SK-N-MC (cell line): ENCODE data around the gene GFOD1.
"Not testable (repeated sequence)": the region's sequence is repeated elsewhere in the genome, so short reads cannot be mapped to it uniquely, and the experiment has no call there.

ENCODE experiments used
- DNase-seq: peaks from one replicate; pipeline ENCODE4 v3.0.0-alpha.2; 2011; ENCODE audit warnings: low read depth, low spot score
- H3K27ac ChIP-seq: fragments of 200-600 bp; sonication (generic); 2 replicates; pipeline ENCODE4 v1.5.1; 2016; ENCODE audit warnings: mixed run types
- H3K36me3 ChIP-seq: fragments of 200-600 bp; sonication (generic); 2 replicates; pipeline ENCODE4 v1.6.1; 2017; ENCODE audit warnings: antibody characterized with exemption, low read length, mixed read lengths; ENCODE audit not compliant: insufficient read depth
- H3K4me3 ChIP-seq: fragments of 200-600 bp; sonication (generic); 2 replicates; pipeline ENCODE4 v1.5.1; 2016
- H3K9ac ChIP-seq: fragments of 200-600 bp; sonication (generic); 2 replicates; pipeline ENCODE4 v1.8.0; 2017; ENCODE audit warnings: mixed run types, mixed read lengths; ENCODE audit not compliant: insufficient read length
- H3K9me3 ChIP-seq: fragments of 200-600 bp; sonication (generic); 2 replicates; pipeline ENCODE4 v1.6.1; 2017; ENCODE audit warnings: low read depth, mild to moderate bottlenecking, antibody characterized with exemption, low read length, moderate library complexity, mixed read lengths
- EZH2 ChIP-seq: fragments of 200-600 bp; sonication (generic); IDR thresholded peaks from one replicate; pipeline ENCODE4 v1.6.1; 2017; ENCODE audit warnings: antibody characterized with exemption
- FOXP2 ChIP-seq: optimal IDR thresholded peaks from 2 replicates; pipeline ENCODE3; 2011; ENCODE audit warnings: mild to moderate bottlenecking, moderate library complexity; ENCODE audit not compliant: insufficient read depth; ENCODE audit errors: extremely low read length, control extremely low read depth
- POLR2AphosphoS5 ChIP-seq: IDR thresholded peaks from 2 replicates; pipeline ENCODE4 v1.6.1; 2012; ENCODE audit warnings: mild to moderate bottlenecking, low read depth, low read length, borderline replicate concordance

The GFOD1 gene

DNA sequence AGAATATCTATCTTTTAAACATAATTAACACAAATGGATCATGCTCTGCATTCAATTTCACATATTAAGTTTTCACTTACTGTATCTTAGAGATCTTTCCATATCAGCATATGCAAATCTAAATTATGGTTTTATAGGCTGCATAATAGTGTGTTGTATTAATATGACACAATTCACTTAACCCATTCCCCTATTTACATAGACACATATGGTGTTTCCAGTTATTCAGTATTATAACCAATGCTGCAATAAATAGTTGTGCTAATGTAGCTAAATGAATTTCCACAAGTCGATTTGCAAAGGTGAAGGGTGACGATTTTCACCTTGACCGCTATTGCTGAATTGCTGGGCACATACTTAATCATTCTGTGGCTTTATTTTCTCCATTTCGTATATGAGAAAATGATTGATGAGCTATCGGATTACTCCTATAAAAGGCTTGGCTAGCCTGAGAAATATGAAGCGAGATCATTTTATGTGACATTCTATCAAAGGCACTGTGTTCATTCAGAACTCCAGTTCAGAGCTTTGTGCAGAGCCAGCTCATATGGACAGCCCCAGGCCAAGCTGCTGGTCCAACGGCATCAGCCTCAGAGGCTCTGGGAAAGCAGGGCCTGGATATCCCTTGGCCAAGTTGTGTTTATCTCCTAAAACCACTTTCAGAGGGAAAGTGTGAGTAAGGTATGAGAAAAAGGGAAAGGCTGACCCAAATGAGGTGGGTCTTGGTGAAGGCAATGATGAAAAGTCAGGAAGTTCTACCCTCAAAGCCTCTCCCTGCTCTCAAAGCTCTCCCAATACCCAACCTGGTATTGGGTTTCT, 50.8 kb downstream of the GFOD1 start:
- Histone ChIP-seq H3K4me3 (peak overlapping the region; percentile 16; the same call in 1 of the 2 replicates), H3K9me3 (no peaks in the 10 kb centered on the region), H3K9ac (no peak overlapping the region), H3K27ac (no peak overlapping the region; the same call in 1 of the 2 replicates), H3K36me3 (no peaks in the 10 kb centered on the region)
- TF ChIP-seq EZH2 (no peak), FOXP2 (no peak), POLR2AphosphoS5 (no peak)
- DNase-seq = no peak

DNA sequence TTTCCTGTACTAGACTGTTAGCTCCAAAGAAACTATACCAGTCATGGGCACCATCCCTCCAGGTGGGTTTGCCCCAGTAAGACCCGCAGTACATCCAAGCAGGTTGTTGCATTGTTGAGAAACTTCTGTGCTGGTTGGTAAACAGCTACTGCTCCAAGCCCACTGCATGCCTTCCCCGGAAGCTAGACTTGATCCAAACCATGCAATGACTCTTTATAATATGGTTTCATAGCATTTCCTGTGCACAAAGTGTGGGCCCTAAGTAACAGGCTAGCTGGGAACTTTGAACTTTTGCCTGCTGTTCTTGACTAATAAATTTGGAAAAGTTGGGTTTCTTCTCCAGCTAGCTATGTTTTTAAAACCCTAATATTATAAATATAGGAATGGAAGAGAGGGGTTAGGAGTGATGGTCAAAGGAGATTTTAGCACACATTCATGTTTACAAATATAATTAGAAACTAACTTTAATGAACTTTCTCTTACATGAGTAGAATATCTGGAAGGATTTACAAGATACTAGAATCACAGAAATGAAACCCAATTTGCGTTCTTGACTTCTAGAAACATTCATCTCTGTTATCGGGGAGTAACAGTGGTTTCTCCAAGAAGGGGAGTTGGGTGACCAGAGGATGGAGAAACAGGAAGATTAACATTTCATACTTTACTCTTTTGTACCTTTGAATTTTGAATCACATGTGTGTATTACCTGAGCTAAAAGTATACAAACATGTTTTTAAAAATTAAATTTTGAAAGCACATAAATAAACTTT, 51.7 kb downstream of the GFOD1 start:
- H3K9me3 ChIP-seq = no peaks in the 10 kb centered on the region
- H3K9ac ChIP-seq = no peak overlapping the region
- H3K27ac ChIP-seq = peak overlapping the region; percentile 10; the same call in 1 of the 2 replicates
- peak overlapping the region; percentile 16; the same call in 1 of the 2 replicates for H3K4me3 ChIP-seq
- no peaks in the 10 kb centered on the region for H3K36me3 ChIP-seq
- TF ChIP-seq POLR2AphosphoS5 (no peak), EZH2 (no peak), FOXP2 (no peak)
- DNase-seq = no peak

DNA sequence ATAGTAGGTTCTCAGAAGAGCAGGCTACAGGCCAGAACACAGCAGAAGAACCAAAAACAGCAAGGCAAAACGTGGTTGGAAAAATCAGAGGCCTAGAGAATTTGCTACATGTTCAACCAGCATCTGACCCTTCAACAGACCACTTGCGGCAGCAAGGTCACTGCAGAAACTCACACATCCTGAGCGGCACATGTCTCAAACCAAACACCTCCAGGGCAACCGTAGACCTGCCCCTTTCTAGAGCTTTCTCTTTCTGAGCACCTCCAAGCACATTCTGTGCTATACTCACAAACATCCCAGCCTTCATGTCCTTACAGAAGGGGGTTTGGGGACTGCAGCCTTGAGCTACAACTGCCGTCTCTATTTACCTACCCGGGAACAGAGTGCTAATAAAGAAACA, 52.6 kb downstream of the GFOD1 start:
- Histone ChIP-seq H3K9ac (no peak overlapping the region), H3K4me3 (no peak overlapping the region), H3K36me3 (no peaks in the 10 kb centered on the region), H3K9me3 (no peaks in the 10 kb centered on the region), H3K27ac (no peak overlapping the region)
- TF ChIP-seq EZH2 (no peak), FOXP2 (no peak), POLR2AphosphoS5 (no peak)
- DNase-seq = no peak

DNA sequence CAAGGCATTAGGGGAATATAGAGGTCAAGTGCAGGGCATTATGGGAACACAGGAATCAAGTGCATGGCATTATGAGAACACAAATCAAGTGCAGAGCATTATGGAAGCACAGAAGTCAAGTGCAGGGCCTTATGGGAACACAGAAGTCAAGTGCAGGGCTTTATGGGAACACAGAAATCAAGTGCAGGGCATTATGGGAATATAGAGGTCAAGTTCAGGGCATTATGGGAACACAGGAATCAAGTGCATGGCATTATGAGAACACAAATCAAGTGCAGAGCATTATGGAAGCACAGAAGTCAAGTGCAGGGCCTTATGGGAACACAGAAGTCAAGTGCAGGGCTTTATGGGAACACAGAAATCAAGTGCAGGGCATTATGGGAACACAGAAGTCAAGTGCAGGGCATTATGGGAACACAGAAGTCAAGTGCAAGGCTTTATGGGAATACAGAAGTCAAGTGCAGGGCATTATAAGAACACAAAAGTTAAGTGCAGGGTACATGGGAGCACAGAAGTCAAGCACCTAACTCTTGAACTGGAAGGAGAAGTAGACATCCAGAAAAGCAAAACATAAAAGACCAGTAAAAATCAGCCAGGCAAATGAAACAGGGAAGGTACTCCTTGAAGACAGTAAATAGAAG, 53.1 kb downstream of the GFOD1 start:
- not testable (repeated sequence) for H3K27ac ChIP-seq, H3K4me3 ChIP-seq, H3K9ac ChIP-seq, DNase-seq, H3K9me3 ChIP-seq, H3K36me3 ChIP-seq

DNA sequence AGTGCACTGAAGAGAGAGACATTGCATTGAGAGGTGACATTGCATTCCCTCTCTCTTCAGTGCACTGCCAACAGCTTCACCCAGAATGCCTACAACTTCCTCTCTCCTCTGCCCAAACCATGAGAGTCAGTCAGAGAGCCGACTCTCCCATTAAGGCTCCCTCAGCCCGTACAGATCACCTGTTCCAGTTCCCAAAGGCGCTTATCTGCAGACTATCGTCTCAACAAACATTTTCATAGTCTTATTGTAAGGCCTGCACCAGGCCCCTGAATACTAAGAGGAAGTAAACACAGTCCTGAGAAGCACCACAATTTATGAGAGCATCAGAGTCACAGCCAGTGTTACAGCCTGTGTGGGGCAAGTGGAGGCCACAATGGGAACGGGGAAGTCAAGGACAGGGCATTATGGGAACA, 53.7 kb downstream of the GFOD1 start:
- TF ChIP-seq EZH2 = no peak
- no peak for TF ChIP-seq POLR2AphosphoS5
- no peak for TF ChIP-seq FOXP2
- Histone ChIP-seq H3K36me3 (no peaks in the 10 kb centered on the region), H3K27ac (no peak overlapping the region), H3K9me3 (no peaks in the 10 kb centered on the region), H3K9ac (no peak overlapping the region), H3K4me3 (no peak overlapping the region)
- DNase-seq = no peak

DNA sequence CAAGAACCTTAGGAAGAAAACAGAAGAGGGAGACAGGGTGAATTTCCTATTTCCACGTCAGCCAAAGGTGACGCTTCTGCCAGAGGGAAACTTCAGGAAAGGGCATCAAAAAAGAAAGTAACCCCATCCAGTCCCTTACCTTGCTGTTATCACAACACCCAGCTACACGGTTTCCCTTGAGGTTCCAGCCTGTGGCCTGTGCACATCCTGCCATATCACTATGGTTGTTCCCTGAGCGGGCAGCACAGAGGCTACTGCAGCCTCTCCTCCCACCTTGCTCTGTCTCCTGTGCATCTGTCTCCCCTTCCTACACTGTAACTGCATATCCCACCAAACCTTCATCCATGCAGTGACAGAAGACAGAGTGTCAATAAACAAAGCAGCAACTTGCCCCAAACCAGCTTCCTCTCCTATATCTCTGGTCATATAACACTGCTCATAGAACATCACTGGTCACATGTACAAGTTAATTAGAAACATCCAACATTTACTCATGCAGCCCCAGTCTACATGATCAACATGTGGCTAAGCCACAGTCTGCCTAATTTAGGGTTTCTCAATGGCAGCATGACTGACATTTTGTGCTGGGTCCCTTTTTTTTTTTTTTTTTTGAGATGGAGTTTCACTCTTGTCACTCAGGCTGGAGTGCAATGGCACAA, 54.7 kb downstream of the GFOD1 start:
- no peaks in the 10 kb centered on the region for H3K9me3 ChIP-seq
- H3K9ac ChIP-seq = no peak overlapping the region
- H3K27ac ChIP-seq = no peak overlapping the region
- no peak for DNase-seq
- TF ChIP-seq FOXP2 (no peak), POLR2AphosphoS5 (no peak), EZH2 (no peak)
- no peaks in the 10 kb centered on the region for H3K36me3 ChIP-seq
- H3K4me3 ChIP-seq = no peak overlapping the region

DNA sequence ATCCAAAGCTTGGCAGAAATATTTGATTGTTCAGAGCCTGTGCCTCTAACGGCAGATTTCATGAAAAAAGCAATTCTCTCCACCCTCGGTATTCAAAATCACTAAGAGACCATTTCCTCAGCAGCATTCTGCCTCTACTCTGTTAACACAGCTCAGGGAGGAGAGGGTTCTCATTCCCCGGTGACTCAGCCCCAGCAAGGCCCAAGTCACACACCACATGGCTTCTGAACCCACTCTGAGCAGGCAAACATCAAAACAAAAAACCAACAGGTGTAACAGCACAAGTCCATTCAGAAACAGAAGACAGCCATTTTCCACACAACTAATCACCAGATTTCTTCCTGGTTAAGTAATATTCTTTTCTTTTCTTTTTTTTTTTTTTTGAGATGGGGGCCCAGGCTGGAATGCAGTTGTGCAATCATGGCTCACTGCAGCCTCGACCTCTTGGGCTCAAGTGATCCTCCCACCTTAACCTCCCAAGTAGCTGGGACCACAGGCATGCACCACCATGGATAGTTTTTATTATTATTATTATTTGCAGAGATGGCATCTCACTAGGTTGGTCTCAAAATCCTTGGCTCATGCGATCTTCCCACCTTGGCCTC, 55.4 kb downstream of the GFOD1 start:
- no peak overlapping the region for H3K9ac ChIP-seq
- DNase-seq = no peak

More for the DNA sequence above, 55.4 kb downstream of the GFOD1 start:
- Histone ChIP-seq H3K4me3 (no peak overlapping the region), H3K27ac (no peak overlapping the region), H3K36me3 (no peaks in the 10 kb centered on the region), H3K9me3 (no peaks in the 10 kb centered on the region)
- TF ChIP-seq POLR2AphosphoS5 (no peak), FOXP2 (no peak), EZH2 (no peak)
